Epithelial cell of proximal tubule (primary cell): ENCODE results near the gene CTRB1. TPM values are rescaled to one million over a fixed set of nuclear protein-coding genes. Genes with fewer than 3 reads are reported as not detected.
"Not testable (repeated sequence)": the region's sequence is repeated elsewhere in the genome, so short reads cannot be mapped to it uniquely, and the experiment has no call there.

ENCODE experiments used
- DNase-seq: peaks from one replicate; pipeline ENCODE4 v3.0.0-alpha.2; 2011; ENCODE audit warnings: low read depth
- H3K4me3 ChIP-seq: 2 replicates; pipeline ENCODE4 v1.5.1; 2011; ENCODE audit warnings: low read depth, mild to moderate bottlenecking, low read length
- total RNA-seq: library from RNA; depleted of rRNA; stranded (reverse); fragments of >200 nt; gene quantifications from 2 replicates; pipeline ENCODE4 v1.2.3, GENCODE V29; 2015
- TF ChIP-seq, protein P1 (sequence below): conservative IDR thresholded peaks from 2 replicates; pipeline ENCODE4 v1.5.1; 2012; ENCODE audit warnings: low read depth, mild to moderate bottlenecking, low read length

Gene CTRB1
- total RNA-seq, 1 donor from 2014 or later, result not detected

DNA sequence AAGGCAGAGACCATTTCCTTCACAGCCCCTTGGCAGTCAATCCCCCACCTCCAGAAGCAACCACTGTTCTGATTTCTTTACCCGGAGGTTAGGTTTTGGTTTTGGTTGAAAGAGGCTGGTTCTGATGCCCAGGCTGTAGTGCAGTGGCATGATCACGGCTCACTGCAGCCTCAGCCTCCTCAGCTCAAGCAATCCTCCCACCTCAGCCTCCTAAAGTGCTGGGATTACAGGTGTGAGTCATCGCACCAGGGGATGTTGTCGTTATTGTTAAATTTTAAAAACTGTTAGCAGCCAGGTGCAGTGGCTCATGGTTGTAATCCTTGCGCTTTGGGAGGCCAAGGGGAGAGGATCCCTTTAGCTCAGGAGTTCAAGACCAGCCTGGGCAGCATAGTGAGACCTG is 8.8 kb upstream of the CTRB1 start:
- H3K4me3 ChIP-seq, result no peak overlapping the region
- TF ChIP-seq, protein P1, sequence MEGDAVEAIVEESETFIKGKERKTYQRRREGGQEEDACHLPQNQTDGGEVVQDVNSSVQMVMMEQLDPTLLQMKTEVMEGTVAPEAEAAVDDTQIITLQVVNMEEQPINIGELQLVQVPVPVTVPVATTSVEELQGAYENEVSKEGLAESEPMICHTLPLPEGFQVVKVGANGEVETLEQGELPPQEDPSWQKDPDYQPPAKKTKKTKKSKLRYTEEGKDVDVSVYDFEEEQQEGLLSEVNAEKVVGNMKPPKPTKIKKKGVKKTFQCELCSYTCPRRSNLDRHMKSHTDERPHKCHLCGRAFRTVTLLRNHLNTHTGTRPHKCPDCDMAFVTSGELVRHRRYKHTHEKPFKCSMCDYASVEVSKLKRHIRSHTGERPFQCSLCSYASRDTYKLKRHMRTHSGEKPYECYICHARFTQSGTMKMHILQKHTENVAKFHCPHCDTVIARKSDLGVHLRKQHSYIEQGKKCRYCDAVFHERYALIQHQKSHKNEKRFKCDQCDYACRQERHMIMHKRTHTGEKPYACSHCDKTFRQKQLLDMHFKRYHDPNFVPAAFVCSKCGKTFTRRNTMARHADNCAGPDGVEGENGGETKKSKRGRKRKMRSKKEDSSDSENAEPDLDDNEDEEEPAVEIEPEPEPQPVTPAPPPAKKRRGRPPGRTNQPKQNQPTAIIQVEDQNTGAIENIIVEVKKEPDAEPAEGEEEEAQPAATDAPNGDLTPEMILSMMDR, result no peak
- no peak for DNase-seq

DNA sequence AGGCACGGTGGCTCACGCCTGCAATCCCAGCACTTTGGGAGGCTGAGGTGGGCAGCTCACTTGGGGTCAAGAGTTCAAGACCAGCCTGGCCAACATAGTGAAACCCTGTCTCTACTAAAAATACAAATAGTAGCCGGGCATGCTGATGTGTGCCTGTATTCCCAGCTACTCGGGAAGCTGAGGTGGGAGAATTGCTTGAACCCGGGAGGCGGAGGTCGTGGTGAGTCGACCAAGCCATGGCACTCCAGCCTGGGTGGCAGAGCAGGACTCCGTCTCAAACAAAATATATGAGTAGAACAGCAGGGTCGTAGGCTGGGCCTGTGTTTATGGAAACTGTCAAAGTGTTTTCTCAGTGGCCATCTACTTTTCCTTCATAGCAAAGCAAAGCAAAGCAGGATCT is 7.5 kb upstream of the CTRB1 start:
- H3K4me3 ChIP-seq, DNase-seq: not testable (repeated sequence)

DNA sequence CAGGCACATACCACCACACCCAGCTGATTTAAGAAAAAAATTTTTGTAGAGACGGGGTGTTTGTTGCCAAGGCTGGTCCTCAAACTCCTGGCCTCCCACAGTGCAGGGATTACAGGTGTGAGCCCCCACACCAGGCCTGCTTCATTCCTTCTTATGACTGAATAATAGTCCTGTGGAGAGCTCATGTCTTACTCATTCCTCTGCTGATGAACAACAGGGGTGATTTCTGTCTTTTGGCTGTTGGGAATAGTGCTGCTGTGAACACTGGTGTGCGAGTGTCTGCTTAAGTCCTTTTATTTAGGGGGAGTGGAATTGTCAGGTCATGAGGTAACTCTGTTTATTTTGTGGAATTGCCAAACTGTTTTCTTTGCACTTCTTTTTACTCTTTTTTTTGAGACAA is 2.7 kb upstream of the CTRB1 start:
- no peak for DNase-seq
- TF ChIP-seq, protein P1, result no peak
- no peak overlapping the region for H3K4me3 ChIP-seq

- no peak overlapping the region for H3K4me3 ChIP-seq
- DNase-seq, result no peak
- TF ChIP-seq, protein P1, result no peak
Observed at GRCh38 chr16:75216576-75216975, 2.2 kb upstream of the CTRB1 start.

GRCh38 chr16:75217389-75217851 is 1.4 kb upstream of the CTRB1 start:
- TF ChIP-seq, protein P1, result no peak
- H3K4me3 ChIP-seq, result no peak overlapping the region
- no peak for DNase-seq

DNA sequence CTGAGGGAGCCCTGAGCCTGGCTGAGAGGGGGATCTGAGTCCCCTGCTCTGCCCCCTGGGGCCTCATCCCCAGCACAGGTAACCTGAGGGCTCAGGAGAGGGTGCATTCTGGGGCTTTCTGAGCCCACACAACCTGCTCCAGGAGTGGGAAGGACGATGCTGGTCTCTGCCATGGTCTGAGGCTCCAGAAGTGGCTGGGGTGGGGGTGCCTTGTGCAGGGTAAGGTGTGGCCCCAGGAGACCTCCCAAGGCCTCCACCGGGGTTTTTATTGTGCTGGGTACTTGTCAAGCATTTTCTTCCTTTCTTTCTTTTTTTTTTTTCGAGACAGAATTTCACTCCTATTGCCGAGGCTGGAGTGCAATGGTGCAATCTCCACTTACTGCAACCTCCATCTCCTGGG is 300 bp downstream of the CTRB1 start:
- no peak for DNase-seq
- TF ChIP-seq, protein P1, result no peak
- H3K4me3 ChIP-seq, result no peak overlapping the region

- DNase-seq, result no peak
- no peak overlapping the region for H3K4me3 ChIP-seq
- TF ChIP-seq, protein P1, result no peak
Observed at GRCh38 chr16:75219838-75220237, 1.1 kb downstream of the CTRB1 start.
